Keratinocyte (primary cell): Measurements from ENCODE around the gene LBHD1. TPM values are rescaled to one million over a fixed set of nuclear protein-coding genes. Genes with fewer than 3 reads are reported as not detected.

ENCODE experiments used
- DNase-seq: peaks from one replicate; pipeline ENCODE4 v3.0.0-alpha.2; 2011; ENCODE audit warnings: low read depth, missing footprints, low spot score
- FAIRE-seq: peaks from 2 replicates; lab custom pipeline; 2011; peaks lifted over from hg19 to GRCh38; lab: Jason Lieb, UNC
- H2AFZ ChIP-seq: 2 replicates; pipeline ENCODE4 v1.6.0; 2012; ENCODE audit warnings: low read length, control low read depth, inconsistent platforms; ENCODE audit not compliant: control insufficient read depth
- H3K27ac ChIP-seq: 2 replicates; pipeline ENCODE4 v1.5.1; 2011; ENCODE audit warnings: low read length; ENCODE audit not compliant: control insufficient read depth, insufficient read depth
- H3K27me3 ChIP-seq: 3 replicates; pipeline ENCODE4 v1.6.0; 2011; ENCODE audit warnings: low read length; ENCODE audit not compliant: control insufficient read depth, insufficient read depth; ENCODE audit errors: extremely low read depth
- H3K36me3 ChIP-seq, 2 experiments: 2 replicates in 1 of 2; 3 replicates in 1 of 2; pipeline ENCODE4 v1.5.1; 2011; ENCODE audit warnings: low read length in 2 of 2, mild to moderate bottlenecking in 1 of 2; ENCODE audit not compliant: control insufficient read depth in 2 of 2, insufficient read depth in 2 of 2; ENCODE audit errors: extremely low read depth in 1 of 2
- H3K4me1 ChIP-seq: 3 replicates; pipeline ENCODE4 v1.5.1; 2011; ENCODE audit warnings: low read length; ENCODE audit not compliant: control insufficient read depth, insufficient read depth; ENCODE audit errors: extremely low read depth
- H3K4me2 ChIP-seq: 3 replicates; pipeline ENCODE4 v1.6.0; 2011; ENCODE audit warnings: low read depth, low read length; ENCODE audit not compliant: control insufficient read depth, insufficient read depth; ENCODE audit errors: extremely low read depth
- H3K4me3 ChIP-seq, 3 experiments: fragments of 200-600 bp in 1 of 3; sonication (generic) in 1 of 3; 2 replicates in 2 of 3; 3 replicates in 1 of 3; pipeline ENCODE4 v1.5.1; 2011 to 2016; ENCODE audit warnings: low read length in 3 of 3, mild to moderate bottlenecking in 3 of 3, control low read depth in 2 of 3, inconsistent platforms in 1 of 3, low read depth in 1 of 3, mixed read lengths in 1 of 3, mixed run types in 1 of 3, moderate library complexity in 1 of 3; ENCODE audit not compliant: control insufficient read depth in 2 of 3, insufficient read depth in 2 of 3; ENCODE audit errors: extremely low read depth in 1 of 3
- H3K79me2 ChIP-seq: 2 replicates; pipeline ENCODE4 v1.6.0; 2012; ENCODE audit warnings: low read length; ENCODE audit not compliant: control insufficient read depth, insufficient read depth
- H3K9ac ChIP-seq: 3 replicates; pipeline ENCODE4 v1.6.0; 2011; ENCODE audit warnings: low read length; ENCODE audit not compliant: control insufficient read depth, insufficient read depth; ENCODE audit errors: extremely low read depth
- H3K9me1 ChIP-seq: 3 replicates; pipeline ENCODE4 v1.6.0; 2011; ENCODE audit warnings: low read length; ENCODE audit not compliant: control insufficient read depth, insufficient read depth; ENCODE audit errors: extremely low read depth
- H3K9me3 ChIP-seq: 2 replicates; pipeline ENCODE4 v1.5.1; 2012; ENCODE audit warnings: low read depth, low read length; ENCODE audit not compliant: control insufficient read depth
- H4K20me1 ChIP-seq: 3 replicates; pipeline ENCODE4 v1.6.0; 2011; ENCODE audit warnings: low read length; ENCODE audit not compliant: control insufficient read depth, insufficient read depth; ENCODE audit errors: extremely low read depth
- EZH2 ChIP-seq: IDR thresholded peaks from one replicate; pipeline ENCODE4 v1.6.1; 2012; ENCODE audit warnings: inconsistent platforms, mild to moderate bottlenecking, low read length, moderate library complexity
- dilution Hi-C: fragments of 300-500 bp; cut with MboI; formaldehyde crosslinking; loops from one replicate; pipeline ENCODE4 v1.7.0; 2020; ENCODE audit warnings: low sequenced_read_pairs; ENCODE audit not compliant: extremely low pct_ligation_motif_present
- polyA plus RNA-seq, 5 experiments: library from polyadenylated mRNA; depleted of rRNA in 3 of 5; stranded (reverse) in 3 of 5; stranded (forward) in 1 of 5; unstranded in 1 of 5; fragments of >200 nt; gene quantifications; 1 replicate in 1 of 5; 2 replicates in 3 of 5; 3 replicates in 1 of 5; pipeline versions ENCODE4 v1.2.1 to v1.2.3, GENCODE V29; 2011 to 2012; ENCODE audit warnings: missing spikeins in 2 of 5, low read depth in 1 of 5, low replicate concordance in 1 of 5
- TF ChIP-seq, protein P1 (sequence below), 3 experiments: IDR thresholded peaks in 1 of 3; conservative IDR thresholded peaks in 1 of 3; optimal IDR thresholded peaks in 1 of 3; 2 replicates in 2 of 3; 3 replicates in 1 of 3; pipeline versions ENCODE3 to v1.5.1; 2011; ENCODE audit warnings: low read length in 3 of 3, mild to moderate bottlenecking in 3 of 3, moderate library complexity in 2 of 3, control low read depth in 1 of 3, inconsistent platforms in 1 of 3; ENCODE audit not compliant: insufficient read depth in 2 of 3; ENCODE audit errors: extremely low read depth in 1 of 3

The LBHD1 gene
- polyA plus RNA-seq, 1 donor (not counting 4 experiments of a cell fraction or from before 2014, with no cell fraction given) = 4.9 TPM

DNA sequence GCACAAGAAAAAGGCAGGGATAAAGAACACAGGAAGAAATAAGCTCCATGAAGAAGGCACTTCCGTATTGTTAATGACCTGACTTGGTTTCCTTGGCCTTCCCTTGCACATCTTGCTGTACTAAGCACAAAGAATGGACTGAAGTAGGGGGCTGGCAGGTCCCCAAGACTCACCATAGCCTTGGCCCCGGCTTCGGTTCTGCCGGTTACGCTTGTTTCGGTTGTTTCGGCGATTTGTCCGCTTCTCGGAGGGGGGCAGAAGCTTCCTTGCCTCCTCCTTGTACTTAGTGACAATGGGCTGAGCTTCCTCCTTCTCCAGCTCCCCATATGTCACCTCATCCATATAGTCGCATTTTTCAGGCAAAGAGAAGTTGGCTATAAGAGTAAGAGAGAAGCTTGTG lies 44.7 kb upstream of the LBHD1 start:
- Histone ChIP-seq H3K4me3 (no peak overlapping the region), H3K9ac (no peak overlapping the region), H3K4me1 (no peaks in the 10 kb centered on the region), H3K4me2 (no peak overlapping the region), H4K20me1 (no peaks in the 10 kb centered on the region), H3K27me3 (no peaks in the 10 kb centered on the region), H2AFZ (no peak overlapping the region), H3K9me1 (no peaks in the 10 kb centered on the region), H3K79me2 (peaks cover 35% of the 10 kb centered on the region), H3K9me3 (no peaks in the 10 kb centered on the region), H3K36me3 (peaks cover 42 to 44% of the 10 kb centered on the region in 2 experiments), H3K27ac (no peak overlapping the region)
- DNase-seq (no peak), FAIRE-seq (no peak)
- TF ChIP-seq, protein P1, sequence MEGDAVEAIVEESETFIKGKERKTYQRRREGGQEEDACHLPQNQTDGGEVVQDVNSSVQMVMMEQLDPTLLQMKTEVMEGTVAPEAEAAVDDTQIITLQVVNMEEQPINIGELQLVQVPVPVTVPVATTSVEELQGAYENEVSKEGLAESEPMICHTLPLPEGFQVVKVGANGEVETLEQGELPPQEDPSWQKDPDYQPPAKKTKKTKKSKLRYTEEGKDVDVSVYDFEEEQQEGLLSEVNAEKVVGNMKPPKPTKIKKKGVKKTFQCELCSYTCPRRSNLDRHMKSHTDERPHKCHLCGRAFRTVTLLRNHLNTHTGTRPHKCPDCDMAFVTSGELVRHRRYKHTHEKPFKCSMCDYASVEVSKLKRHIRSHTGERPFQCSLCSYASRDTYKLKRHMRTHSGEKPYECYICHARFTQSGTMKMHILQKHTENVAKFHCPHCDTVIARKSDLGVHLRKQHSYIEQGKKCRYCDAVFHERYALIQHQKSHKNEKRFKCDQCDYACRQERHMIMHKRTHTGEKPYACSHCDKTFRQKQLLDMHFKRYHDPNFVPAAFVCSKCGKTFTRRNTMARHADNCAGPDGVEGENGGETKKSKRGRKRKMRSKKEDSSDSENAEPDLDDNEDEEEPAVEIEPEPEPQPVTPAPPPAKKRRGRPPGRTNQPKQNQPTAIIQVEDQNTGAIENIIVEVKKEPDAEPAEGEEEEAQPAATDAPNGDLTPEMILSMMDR (optimal IDR thresholded peaks at IDR 0.05 in 1 of 3, IDR thresholded peaks at IDR 0.05 in 1 of 3, conservative IDR thresholded peaks at IDR 0.05 in 1 of 3; ENCODE audit: extremely low read depth in 1 of 3, insufficient read depth in 2 of 3, low read length in 3 of 3) = no peak
- TF ChIP-seq EZH2 = no peak
- dilution Hi-C loops = no loop called here

GRCh38 chr11:62716206-62716605 lies 44.1 kb upstream of the LBHD1 start:
- H3K36me3 ChIP-seq = peaks cover 37 to 39% of the 10 kb centered on the region in 2 experiments
- no peaks in the 10 kb centered on the region for H3K27me3 ChIP-seq
- H4K20me1 ChIP-seq = no peaks in the 10 kb centered on the region
- TF ChIP-seq EZH2 = no peak
- TF ChIP-seq, protein P1 (optimal IDR thresholded peaks at IDR 0.05 in 1 of 3, IDR thresholded peaks at IDR 0.05 in 1 of 3, conservative IDR thresholded peaks at IDR 0.05 in 1 of 3; ENCODE audit: extremely low read depth in 1 of 3, insufficient read depth in 2 of 3, low read length in 3 of 3) = no peak
- no peak overlapping the region for H3K27ac ChIP-seq
- H3K4me3 ChIP-seq = no peak overlapping the region
- no peak overlapping the region for H3K4me2 ChIP-seq
- H3K9ac ChIP-seq = no peak overlapping the region
- H3K9me1 ChIP-seq = no peaks in the 10 kb centered on the region
- no peaks in the 10 kb centered on the region for H3K9me3 ChIP-seq
- dilution Hi-C loops = no loop called here
- H2AFZ ChIP-seq = no peak overlapping the region
- peaks cover 29% of the 10 kb centered on the region for H3K79me2 ChIP-seq
- DNase-seq (no peak), FAIRE-seq (no peak)
- H3K4me1 ChIP-seq = no peaks in the 10 kb centered on the region
